ENCODE measurements around the gene CHPF.

The CHPF gene

GRCh38 chr2:219547621-219548020, 4.0 kb upstream of the CHPF start:
- TF ChIP-seq OSR2 (tag by site-specific recombination; IDR thresholded peaks at IDR 0.05) (no peak), ZNF677 (tag by site-specific recombination; IDR thresholded peaks at IDR 0.05) (no peak), ZNF292 (tag by site-specific recombination; IDR thresholded peaks at IDR 0.05; ENCODE audit: borderline replicate concordance, low read depth) (no peak), ZNF311 (tag by site-specific recombination; IDR thresholded peaks at IDR 0.05; ENCODE audit: borderline replicate concordance) (no peak), ZNF214 (tag by site-specific recombination; IDR thresholded peaks at IDR 0.05; ENCODE audit: borderline replicate concordance) (no peak), ZBTB10 (tag by site-specific recombination; IDR thresholded peaks at IDR 0.05) (no peak), ZNF155 (tag by site-specific recombination; IDR thresholded peaks at IDR 0.05) (no peak), ZFP37 (tag by site-specific recombination; IDR thresholded peaks at IDR 0.05) (no peak), ZBTB49 (tag by site-specific recombination; IDR thresholded peaks at IDR 0.05; ENCODE audit: low read depth) (no peak), ZNF341 (tag by site-specific recombination; IDR thresholded peaks at IDR 0.05; ENCODE audit: low read depth) (no peak), ZBTB7A (tag by site-specific recombination; IDR thresholded peaks at IDR 0.05; ENCODE audit: low read depth) (no peak), ZNF514 (tag by site-specific recombination; IDR thresholded peaks at IDR 0.05) (no peak)
- Histone ChIP-seq H3K36me3 (ENCODE audit: control insufficient read depth in 2 of 2, insufficient read depth in 1 of 2, low read length in 2 of 2) (peaks cover 0 to 3% of the 10 kb centered on the region in 2 experiments; a peak in 1 of 3 replicates), H3K27ac (ENCODE audit: extremely low read depth, low read depth, low read length) (no peak overlapping the region), H3K4me1 (ENCODE audit: control insufficient read depth, insufficient read depth, low read length) (peaks cover 3% of the 10 kb centered on the region; the same call in 1 of the 2 replicates), H3K4me3 (ENCODE audit: low read depth, low read length) (no peak overlapping the region), H3K9me3 (ENCODE audit: control insufficient read depth, insufficient read depth, low read depth, low read length) (no peaks in the 10 kb centered on the region)
- POLR2A ChIA-PET: no interaction called here
- CTCF ChIA-PET: no interaction called here

GRCh38 chr2:219545943-219546352, 2.3 kb upstream of the CHPF start:
- Histone ChIP-seq H3K4me3 (ENCODE audit: low read depth, low read length) (no peak overlapping the region), H3K9me3 (ENCODE audit: control insufficient read depth, insufficient read depth, low read depth, low read length) (no peaks in the 10 kb centered on the region), H3K27ac (ENCODE audit: extremely low read depth, low read depth, low read length) (no peak overlapping the region), H3K4me1 (ENCODE audit: control insufficient read depth, insufficient read depth, low read length) (no peaks in the 10 kb centered on the region), H3K36me3 (ENCODE audit: control insufficient read depth in 2 of 2, insufficient read depth in 1 of 2, low read length in 2 of 2) (peaks cover 0 to 9% of the 10 kb centered on the region in 2 experiments; a peak in 1 of 3 replicates)
- ChIA-PET POLR2A (interaction anchor here (0.8 kb wide), 1 partner anchor 54 kb away, joined by 3 read pairs; no protein-coding TSS in a partner anchor), CTCF (interaction anchor here (1.2 to 7.2 kb wide), 2 partner anchors 14 to 99 kb away, joined by 3 to 112 read pairs; no protein-coding TSS in a partner anchor)
- TF ChIP-seq ZBTB7A (tag by site-specific recombination; IDR thresholded peaks at IDR 0.05; ENCODE audit: low read depth) (no peak), ZNF558 (tag by site-specific recombination; IDR thresholded peaks at IDR 0.05) (no peak), EGR2 (tag by site-specific recombination; IDR thresholded peaks at IDR 0.05; ENCODE audit: low read depth) (peak; percentile 30; the same call in 1 of the 2 replicates), ZNF623 (tag by site-specific recombination; IDR thresholded peaks at IDR 0.05) (no peak), ZNF777 (tag by site-specific recombination; IDR thresholded peaks at IDR 0.05; ENCODE audit: borderline replicate concordance) (no peak)

Data from HEK293 (cell line).